Peyer's patch (tissue), 4 donors: ENCODE measurements around the gene POLG2.

Experiments
- CTCF ChIP-seq, 6 experiments: fragments of 450-650 bp in 4 of 6; fragments of 200-600 bp in 2 of 6; sonication (generic) in 1 of 6; IDR thresholded peaks; one replicate each; pipeline ENCODE4 v1.5.1; 2017 to 2019; ENCODE audit warnings: antibody characterized with exemption in 6 of 6, mild to moderate bottlenecking in 3 of 6, moderate library complexity in 1 of 6
- POLR2A ChIP-seq, 2 donors: fragments of 450-650 bp; IDR thresholded peaks; one replicate each; pipeline ENCODE4 v1.5.1; 2017; ENCODE audit warnings: antibody characterized with exemption in 2 of 2, mild to moderate bottlenecking in 2 of 2, moderate library complexity in 2 of 2

- TF ChIP-seq CTCF (IDR thresholded peaks at IDR 0.05) (no peak), POLR2A (IDR thresholded peaks at IDR 0.05) (no peak)
Measured at GRCh38 chr17:64515419-64515818, 18.6 kb upstream of the POLG2 start.
